HG03103 (cell line): ENCODE data around the gene SLC5A12.
"Not testable (repeated sequence)": the region's sequence is repeated elsewhere in the genome, so short reads cannot be mapped to it uniquely, and the experiment has no call there.

ENCODE experiments used
- ATAC-seq: cut with Tn5 transposase; IDR thresholded peaks from one replicate; pipeline ENCODE4 v1.9.1; 2021; ENCODE audit warnings: low read depth; ENCODE audit not compliant: unreplicated experiment

Gene SLC5A12

GRCh38 chr11:26665946-26666345 lies 55.9 kb downstream of the SLC5A12 start:
- no peak for ATAC-seq

- ATAC-seq: no peak
These were observed 56.8 kb downstream of the SLC5A12 start for GRCh38 chr11:26665036-26665435.

GRCh38 chr11:26662916-26663315 lies 58.9 kb downstream of the SLC5A12 start:
- ATAC-seq: no peak

GRCh38 chr11:26655287-26655686 lies 66.6 kb downstream of the SLC5A12 start:
- no peak for ATAC-seq

- no peak for ATAC-seq
These were observed 69.9 kb downstream of the SLC5A12 start for GRCh38 chr11:26651916-26652315.

GRCh38 chr11:26649884-26650283 lies 72.0 kb downstream of the SLC5A12 start:
- peak; percentile 84 for ATAC-seq

- not testable (repeated sequence) for ATAC-seq
These were observed 78.5 kb downstream of the SLC5A12 start for GRCh38 chr11:26643314-26643713.

- peak; percentile 84 for ATAC-seq
These were observed 89.1 kb downstream of the SLC5A12 start for GRCh38 chr11:26632691-26633159.

GRCh38 chr11:26626346-26626745 lies 95.5 kb downstream of the SLC5A12 start:
- no peak for ATAC-seq

GRCh38 chr11:26623076-26623659 lies 98.7 kb downstream of the SLC5A12 start:
- no peak for ATAC-seq

GRCh38 chr11:26622181-26622580 lies 99.7 kb downstream of the SLC5A12 start:
- ATAC-seq: no peak

GRCh38 chr11:26621132-26621531 lies 100.7 kb downstream of the SLC5A12 start:
- ATAC-seq: no peak

- ATAC-seq: no peak
These were observed 101.4 kb downstream of the SLC5A12 start for GRCh38 chr11:26620282-26621045.

GRCh38 chr11:26618441-26618840 lies 103.4 kb downstream of the SLC5A12 start:
- ATAC-seq: no peak
